HFFc6 (cell line): ENCODE measurements around the gene SLC15A5. TPM values are rescaled to one million over a fixed set of nuclear protein-coding genes. Genes with fewer than 3 reads are reported as not detected.

Experiments used
- DNase-seq: peaks from one replicate; pipeline ENCODE4 v3.0.0-alpha.2; 2018
- H3K27ac Mint-ChIP-seq: 2 replicates; pipeline ENCODE4 v1.8.0; 2020; ENCODE audit warnings: mild to moderate bottlenecking, mixed read lengths
- H3K27me3 Mint-ChIP-seq: 2 replicates; pipeline ENCODE4 v1.8.0; 2021; ENCODE audit warnings: mild to moderate bottlenecking, moderate library complexity, mixed read lengths; ENCODE audit not compliant: insufficient read depth
- H3K36me3 Mint-ChIP-seq: 2 replicates; pipeline ENCODE4 v1.8.0; 2021; ENCODE audit warnings: low read depth, mixed read lengths
- H3K4me1 Mint-ChIP-seq: 2 replicates; pipeline ENCODE4 v1.8.0; 2020; ENCODE audit warnings: low read depth, mixed read lengths
- H3K4me3 Mint-ChIP-seq: 2 replicates; pipeline ENCODE4 v1.8.0; 2020; ENCODE audit warnings: mild to moderate bottlenecking, moderate library complexity, mixed read lengths
- H3K9me3 Mint-ChIP-seq: 2 replicates; pipeline ENCODE4 v1.8.0; 2020; ENCODE audit warnings: mild to moderate bottlenecking, mixed read lengths
- CTCF ChIP-seq: fragments of 200-600 bp; sonication (generic); IDR thresholded peaks from 2 replicates; pipeline ENCODE4 v1.5.0; 2021; ENCODE audit warnings: antibody characterized with exemption, mild to moderate bottlenecking
- long read RNA-seq: library from polyadenylated mRNA; unstranded; transcript quantifications from one replicate; pipeline ENCODE4 v2.0.0, GENCODE V29; 2019
- total RNA-seq, 6 experiments: library from RNA; stranded (reverse); fragmentation: NEBNext Ultra II Directional; extraction: Animal tissue kit (Norgen Biotek cat#: 25700); gene quantifications; 2 replicates in 1 of 6; 3 replicates in 5 of 6; pipeline ENCODE4 v1.2.3, GENCODE V29; 2021

Gene SLC15A5, protein sequence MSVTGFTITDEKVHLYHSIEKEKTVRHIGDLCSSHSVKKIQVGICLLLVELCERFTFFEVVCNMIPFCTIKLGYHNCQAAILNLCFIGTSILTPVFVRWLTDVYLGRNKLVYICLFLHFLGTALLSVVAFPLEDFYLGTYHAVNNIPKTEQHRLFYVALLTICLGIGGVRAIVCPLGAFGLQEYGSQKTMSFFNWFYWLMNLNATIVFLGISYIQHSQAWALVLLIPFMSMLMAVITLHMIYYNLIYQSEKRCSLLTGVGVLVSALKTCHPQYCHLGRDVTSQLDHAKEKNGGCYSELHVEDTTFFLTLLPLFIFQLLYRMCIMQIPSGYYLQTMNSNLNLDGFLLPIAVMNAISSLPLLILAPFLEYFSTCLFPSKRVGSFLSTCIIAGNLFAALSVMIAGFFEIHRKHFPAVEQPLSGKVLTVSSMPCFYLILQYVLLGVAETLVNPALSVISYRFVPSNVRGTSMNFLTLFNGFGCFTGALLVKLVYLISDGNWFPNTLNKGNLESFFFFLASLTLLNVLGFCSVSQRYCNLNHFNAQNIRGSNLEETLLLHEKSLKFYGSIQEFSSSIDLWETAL
- total RNA-seq = not detected
- long read RNA-seq = 0 reads

DNA sequence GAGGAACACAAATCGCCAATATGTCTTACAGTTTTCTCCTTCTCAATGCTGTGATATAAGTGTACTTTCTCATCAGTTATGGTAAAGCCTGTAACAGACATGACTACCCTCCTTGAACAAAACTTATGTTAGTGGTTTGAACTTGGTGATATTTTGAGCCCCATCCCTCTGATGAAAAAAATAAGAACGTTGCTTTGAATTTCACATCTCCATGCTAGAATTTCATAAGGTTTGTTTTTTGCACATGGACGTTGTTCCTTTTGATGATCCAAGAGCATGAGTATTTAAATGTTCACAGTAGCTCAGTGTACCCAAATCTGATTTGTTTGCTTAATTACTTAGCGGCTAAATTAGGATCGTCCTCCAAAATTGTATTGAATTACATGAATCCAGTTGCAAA lies at the start of gene SLC15A5:
Gene SLC15A5 (minus strand): TSS at position 101 of the 400 bp plus-strand sequence. CDS start 0 bp downstream, at position 101.
- no peak within 1 kb of the TSS for H3K27ac Mint-ChIP-seq
- no peaks in the 10 kb centered on the region for H3K4me1 Mint-ChIP-seq
- no peak within 1 kb of the TSS for H3K4me3 Mint-ChIP-seq
- no peak for DNase-seq
- H3K27me3 Mint-ChIP-seq = no peaks in the 10 kb centered on the region; the same call in none of the 2 replicates
- no peaks in the 10 kb centered on the region; the same call in 1 of the 2 replicates for H3K9me3 Mint-ChIP-seq
- no peaks in the 10 kb centered on the region for H3K36me3 Mint-ChIP-seq
- TF ChIP-seq CTCF = no peak

- no peak for TF ChIP-seq CTCF
- H3K4me1 Mint-ChIP-seq = no peaks in the 10 kb centered on the region; the same call in 1 of the 2 replicates
- H3K9me3 Mint-ChIP-seq = peaks cover 10% of the 10 kb centered on the region
- H3K4me3 Mint-ChIP-seq = no peak overlapping the region
- H3K36me3 Mint-ChIP-seq = no peaks in the 10 kb centered on the region
- H3K27ac Mint-ChIP-seq = no peak overlapping the region
- DNase-seq = no peak
- H3K27me3 Mint-ChIP-seq = no peaks in the 10 kb centered on the region; the same call in none of the 2 replicates
These were observed 47.9 kb upstream of the SLC15A5 start for GRCh38 chr12:16325426-16325825.

DNA sequence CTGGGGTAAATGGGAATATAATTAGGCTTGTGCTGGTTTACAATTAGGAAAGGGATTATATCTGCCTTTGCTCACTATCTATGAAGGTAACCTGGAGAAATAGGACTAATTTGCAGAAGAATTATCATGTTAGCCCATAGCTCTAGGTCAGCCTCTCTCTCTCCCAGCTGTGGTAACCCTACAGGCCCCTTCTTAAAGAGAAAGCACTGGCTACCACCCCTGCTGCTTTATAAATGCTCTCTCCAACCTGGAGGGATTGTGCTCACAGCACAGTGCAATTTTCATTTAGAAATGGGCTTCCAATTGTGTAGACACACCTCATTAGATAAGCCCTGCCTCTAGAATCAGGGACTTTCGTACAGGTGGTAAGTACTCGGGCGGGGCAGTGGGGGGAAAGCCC lies 47.3 kb upstream of the SLC15A5 start:
- H3K9me3 Mint-ChIP-seq = peaks cover 10% of the 10 kb centered on the region
- no peaks in the 10 kb centered on the region; the same call in 1 of the 2 replicates for H3K4me1 Mint-ChIP-seq
- TF ChIP-seq CTCF = no peak
- no peak overlapping the region for H3K27ac Mint-ChIP-seq
- H3K27me3 Mint-ChIP-seq = no peaks in the 10 kb centered on the region; the same call in none of the 2 replicates
- no peak overlapping the region for H3K4me3 Mint-ChIP-seq
- DNase-seq = no peak
- no peaks in the 10 kb centered on the region for H3K36me3 Mint-ChIP-seq

DNA sequence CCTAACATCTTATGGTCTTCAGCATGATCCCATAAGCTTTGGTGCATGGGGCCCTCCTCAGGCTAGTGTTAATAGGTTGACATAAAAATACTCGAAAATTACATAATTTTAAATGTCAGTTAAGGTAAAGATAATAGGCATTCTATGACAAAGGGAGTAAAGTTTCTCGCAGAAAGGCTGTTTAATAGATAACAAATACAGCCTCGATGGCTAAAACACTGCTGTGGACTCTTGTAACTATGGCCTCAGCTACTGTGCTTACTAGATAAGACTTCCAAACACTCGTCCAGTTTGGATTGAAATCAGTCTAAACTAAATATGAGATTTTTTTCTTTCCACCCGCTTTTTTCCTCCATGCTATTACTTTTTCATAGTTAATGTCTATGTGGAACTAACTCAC lies 46.8 kb upstream of the SLC15A5 start:
- Mint-ChIP-seq H3K9me3 (peaks cover 10% of the 10 kb centered on the region), H3K27me3 (no peaks in the 10 kb centered on the region; the same call in none of the 2 replicates)

GRCh38 chr12:16323638-16324037 lies 46.2 kb upstream of the SLC15A5 start:
- H3K36me3 Mint-ChIP-seq = no peaks in the 10 kb centered on the region
- TF ChIP-seq CTCF = no peak
- H3K27ac Mint-ChIP-seq = no peak overlapping the region
- H3K4me3 Mint-ChIP-seq = no peak overlapping the region
- no peak for DNase-seq
- no peaks in the 10 kb centered on the region; the same call in 1 of the 2 replicates for H3K4me1 Mint-ChIP-seq
- no peaks in the 10 kb centered on the region; the same call in none of the 2 replicates for H3K27me3 Mint-ChIP-seq
- peaks cover 10% of the 10 kb centered on the region for H3K9me3 Mint-ChIP-seq

More for the DNA sequence above, 46.8 kb upstream of the SLC15A5 start:
- DNase-seq = no peak
- Mint-ChIP-seq H3K27ac (no peak overlapping the region), H3K36me3 (no peaks in the 10 kb centered on the region), H3K4me1 (no peaks in the 10 kb centered on the region; the same call in 1 of the 2 replicates), H3K4me3 (no peak overlapping the region)
- no peak for TF ChIP-seq CTCF
